ENCODE measurements around the gene SLC37A1.

DNA sequence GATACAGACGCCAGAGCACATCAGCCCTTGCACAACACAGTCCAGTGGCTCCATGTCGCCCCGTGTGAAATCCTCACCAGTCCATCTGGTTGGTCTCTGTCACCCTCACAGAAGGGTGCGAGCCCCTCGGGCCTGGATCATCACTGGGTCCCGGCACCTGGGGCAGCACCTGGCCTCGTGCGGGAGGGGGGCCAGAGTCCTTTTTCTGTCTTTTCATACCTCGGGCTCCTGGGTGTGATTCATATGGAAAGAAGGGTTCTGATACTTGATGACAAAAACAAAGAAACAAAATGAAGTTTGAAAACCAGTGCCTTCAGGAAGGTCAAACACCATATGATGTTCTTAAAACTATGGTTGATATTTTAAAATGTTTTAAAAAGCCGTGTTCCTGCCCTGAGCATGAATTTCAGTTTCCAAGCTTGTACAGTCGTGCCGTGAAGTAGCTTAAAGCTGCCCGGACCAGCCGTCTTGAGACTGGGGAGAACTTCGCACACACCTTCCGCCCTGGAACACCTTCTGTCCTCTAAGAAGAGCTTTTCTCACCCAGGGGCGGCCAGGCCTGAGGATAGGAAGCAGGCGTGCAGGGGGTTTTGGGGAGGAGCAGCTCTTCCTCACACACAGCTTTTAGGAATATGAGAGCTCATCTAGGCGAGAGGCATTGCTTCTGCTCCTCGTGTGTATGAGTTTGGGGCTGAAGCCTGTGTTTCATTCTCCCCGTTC, 35.2 kb downstream of the SLC37A1 start:
- TF ChIP-seq POLR2A (IDR thresholded peaks at IDR 0.05; ENCODE audit: low read length) = no peak
- no peak for TF ChIP-seq GATA1 (IDR thresholded peaks at IDR 0.05; ENCODE audit: low read depth, low read length)

Measured in erythroblast (primary cell).